Panc1 (cell line): ENCODE results near the gene GCA. TPM values are rescaled to one million over a fixed set of nuclear protein-coding genes. Genes with fewer than 3 reads are reported as not detected.

Experiments
- ATAC-seq: fragments of 200-7000 bp; cut with Tn5 transposase; 2 replicates; pipeline ENCODE4 v1.9.1; 2020; ENCODE audit warnings: mild to moderate bottlenecking, moderate library complexity
- BruUV-seq: library from RNA; stranded (reverse); fragments of 400-500 nt; replicated peaks from 2 replicates; lab custom pipeline; 2021; lab: Mats Ljungman, UMichigan
- CTCF ChIA-PET: fragments of 300-600 bp; sonication (Branson Sonifier 250); formaldehyde crosslinking; loops from one replicate; lab custom pipeline; 2022; ENCODE audit warnings: antibody characterized with exemption; lab: Charles Lee
- POLR2A ChIA-PET: fragments of 300-600 bp; sonication (Branson Sonifier 250); formaldehyde crosslinking; loops from one replicate; lab custom pipeline; 2022; ENCODE audit warnings: antibody characterized with exemption; lab: Charles Lee
- DNase-seq: peaks from one replicate; pipeline ENCODE4 v3.0.0-alpha.2; 2010; ENCODE audit warnings: low read depth, low spot score
- H3K27ac ChIP-seq: 2 replicates; pipeline ENCODE4 v1.5.1; 2011; ENCODE audit warnings: mild to moderate bottlenecking, low read length, inconsistent platforms
- H3K27me3 ChIP-seq: fragments of 200-500 bp; sonication (Bioruptor generic); 2 replicates; pipeline ENCODE4 v1.6.0; 2014; ENCODE audit warnings: low read length, inconsistent platforms; ENCODE audit not compliant: control insufficient read depth, insufficient read depth
- H3K36me3 ChIP-seq: fragments of 200-500 bp; sonication (Bioruptor generic); 2 replicates; pipeline ENCODE4 v1.5.1; 2014; ENCODE audit warnings: inconsistent platforms, mild to moderate bottlenecking, low read length, moderate library complexity; ENCODE audit not compliant: control insufficient read depth, insufficient read depth
- H3K4me1 ChIP-seq: 2 replicates; pipeline ENCODE4 v1.5.1; 2011; ENCODE audit warnings: inconsistent platforms, mild to moderate bottlenecking, low read length, moderate library complexity; ENCODE audit not compliant: control insufficient read depth, insufficient read depth
- H3K4me3 ChIP-seq, 2 experiments: 2 replicates each; pipeline ENCODE4 v1.5.1; 2011 to 2012; ENCODE audit warnings: low read depth in 2 of 2, low read length in 2 of 2, mild to moderate bottlenecking in 2 of 2, inconsistent platforms in 1 of 2, moderate library complexity in 1 of 2
- H3K9me3 ChIP-seq: fragments of 200-500 bp; sonication (Bioruptor generic); 2 replicates; pipeline ENCODE4 v1.5.1; 2014; ENCODE audit warnings: low read depth, mild to moderate bottlenecking, inconsistent platforms, low read length, moderate library complexity; ENCODE audit not compliant: control insufficient read depth, insufficient read depth
- CTCF ChIP-seq: fragments of 450-650 bp; IDR thresholded peaks from 2 replicates; pipeline ENCODE4 v1.5.1; 2017; ENCODE audit warnings: mild to moderate bottlenecking
- POLR2AphosphoS5 ChIP-seq: IDR thresholded peaks from 2 replicates; pipeline ENCODE4 v1.6.1; 2012; ENCODE audit warnings: mild to moderate bottlenecking, low read depth, low read length, moderate library complexity
- REST ChIP-seq, 2 experiments: IDR thresholded peaks; 2 replicates each; pipeline ENCODE4 v1.6.1; 2011 to 2012; ENCODE audit warnings: low read depth in 2 of 2, control low read depth in 1 of 2, low read length in 1 of 2, mild to moderate bottlenecking in 1 of 2, moderate library complexity in 1 of 2; ENCODE audit not compliant: insufficient read depth in 1 of 2
- SIN3A ChIP-seq: IDR thresholded peaks from 2 replicates; pipeline ENCODE4 v1.6.1; 2012; ENCODE audit warnings: low read depth, mild to moderate bottlenecking, low read length, moderate library complexity, borderline replicate concordance; ENCODE audit not compliant: insufficient read depth
- TCF7L2 ChIP-seq: IDR thresholded peaks from 2 replicates; pipeline ENCODE4 v1.6.1; 2011; ENCODE audit warnings: mild to moderate bottlenecking, low read depth, low read length, inconsistent platforms
- in situ Hi-C: cut with HindIII; loops from 2 replicates; pipeline ENCODE4 v1.10.0; 2016; ENCODE audit warnings: low sequenced_read_pairs, low pct_unique_long_range_greater_than_20kb
- intact Hi-C: fragments of 100-400 bp; cut with micrococcal nuclease; formaldehyde crosslinking; loops from one replicate; pipeline ENCODE4 v1.10.0; 2022; ENCODE audit not compliant: unreplicated experiment
- total RNA-seq: library from RNA; stranded (reverse); gene quantifications from one replicate; pipeline ENCODE4 v1.2.1, GENCODE V29; 2021; ENCODE audit not compliant: unreplicated experiment

GCA gene
- total RNA-seq, 1 experiment from 2014 or later: 21.3 TPM

- no peaks in the 10 kb centered on the region for H3K36me3 ChIP-seq
- no peaks in the 10 kb centered on the region for H3K27me3 ChIP-seq
- H3K4me1 ChIP-seq: no peaks in the 10 kb centered on the region
- no peaks in the 10 kb centered on the region for H3K9me3 ChIP-seq
- in situ Hi-C loops: no loop called here
- no TSS peak for BruUV-seq
- no peak for TF ChIP-seq TCF7L2
- TF ChIP-seq SIN3A: no peak
- TF ChIP-seq POLR2AphosphoS5: no peak
- TF ChIP-seq CTCF: no peak
- TF ChIP-seq REST (IDR thresholded peaks at IDR 0.05; ENCODE audit: insufficient read depth in 1 of 2, low read depth in 2 of 2, low read length in 1 of 2): no peak
- ATAC-seq (no peak), DNase-seq (no peak)
- ChIA-PET CTCF (no interaction called here), POLR2A (no interaction called here)
- no peak overlapping the region for H3K27ac ChIP-seq
- intact Hi-C loops: no loop called here
- no peak overlapping the region for H3K4me3 ChIP-seq
Observed at GRCh38 chr2:162382278-162382677, 38.3 kb downstream of the GCA start.

GRCh38 chr2:162385536-162385935 is 41.6 kb downstream of the GCA start:
- ChIA-PET CTCF (no interaction called here), POLR2A (no interaction called here)
- H3K27ac ChIP-seq: no peak overlapping the region
- no peaks in the 10 kb centered on the region for H3K27me3 ChIP-seq
- H3K36me3 ChIP-seq: no peaks in the 10 kb centered on the region
- no peaks in the 10 kb centered on the region for H3K4me1 ChIP-seq
- TF ChIP-seq REST (IDR thresholded peaks at IDR 0.05; ENCODE audit: insufficient read depth in 1 of 2, low read depth in 2 of 2, low read length in 1 of 2): no peak
- TF ChIP-seq POLR2AphosphoS5: no peak
- no peak for TF ChIP-seq SIN3A
- TF ChIP-seq TCF7L2: no peak
- TF ChIP-seq CTCF: no peak
- DNase-seq (no peak), ATAC-seq (no peak)
- in situ Hi-C loops (no loop called here), intact Hi-C loops (no loop called here)
- no peaks in the 10 kb centered on the region for H3K9me3 ChIP-seq
- no TSS peak for BruUV-seq
- H3K4me3 ChIP-seq: no peak overlapping the region
